Tibial nerve (tissue), 4 donors: Measurements from ENCODE around the gene SOX18.

Experiments used
- EP300 ChIP-seq, 2 donors: sonication (generic); formaldehyde crosslinking; IDR thresholded peaks; one replicate each; pipeline ENCODE4 v1.6.1; 2017; ENCODE audit warnings: antibody characterized with exemption in 2 of 2, mild to moderate bottlenecking in 1 of 2
- POLR2A ChIP-seq, 2 donors: fragments of 450-650 bp; IDR thresholded peaks; one replicate each; pipeline ENCODE4 v1.6.1; 2017; ENCODE audit warnings: antibody characterized with exemption in 2 of 2, mild to moderate bottlenecking in 2 of 2, moderate library complexity in 2 of 2
- TF ChIP-seq, protein P1 (sequence below), 5 experiments: fragments of 200-600 bp in 3 of 5; fragments of 450-650 bp in 2 of 5; sonication (generic) in 3 of 5; IDR thresholded peaks; one replicate each; pipeline ENCODE4 v1.5.1; 2016 to 2019; ENCODE audit warnings: antibody characterized with exemption in 5 of 5, mild to moderate bottlenecking in 3 of 5, moderate library complexity in 2 of 5

DNA sequence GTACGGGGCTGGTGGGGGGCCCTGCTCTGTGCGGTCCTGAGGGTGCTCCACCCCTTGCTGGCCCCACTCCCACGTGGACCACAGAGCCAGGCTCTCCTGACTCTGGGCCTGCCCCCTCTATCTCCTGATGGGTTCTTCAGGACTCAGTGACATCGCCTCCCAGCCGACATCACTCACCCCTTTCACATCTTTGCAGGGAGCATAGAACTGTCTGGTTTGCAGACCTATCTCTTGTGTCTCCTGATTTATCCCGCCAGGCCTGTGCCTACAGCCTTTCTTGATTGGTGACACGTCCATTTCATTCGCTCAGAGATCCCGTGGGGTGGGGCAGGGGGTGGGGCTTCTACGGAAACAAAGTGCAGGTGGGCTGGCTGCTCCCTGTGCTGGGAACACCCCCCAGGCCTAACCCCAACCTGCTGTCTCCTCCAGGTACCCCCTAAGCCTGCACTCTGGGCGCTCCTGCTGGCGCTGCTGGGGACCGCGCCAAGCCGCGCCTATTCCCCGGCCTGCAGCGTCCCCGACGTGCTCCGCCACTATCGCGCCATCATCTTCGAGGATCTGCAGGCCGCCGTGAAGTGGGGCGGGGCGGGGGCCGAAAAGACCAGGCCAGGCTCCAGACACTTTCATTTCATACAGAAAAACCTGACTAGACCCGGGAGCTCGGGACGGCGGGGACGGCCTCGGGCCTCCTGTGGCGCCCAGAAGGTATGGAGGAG, 11.8 kb downstream of the SOX18 start:
- TF ChIP-seq POLR2A (IDR thresholded peaks at IDR 0.05) (no peak), EP300 (IDR thresholded peaks at IDR 0.05) (no peak)
- TF ChIP-seq, protein P1, sequence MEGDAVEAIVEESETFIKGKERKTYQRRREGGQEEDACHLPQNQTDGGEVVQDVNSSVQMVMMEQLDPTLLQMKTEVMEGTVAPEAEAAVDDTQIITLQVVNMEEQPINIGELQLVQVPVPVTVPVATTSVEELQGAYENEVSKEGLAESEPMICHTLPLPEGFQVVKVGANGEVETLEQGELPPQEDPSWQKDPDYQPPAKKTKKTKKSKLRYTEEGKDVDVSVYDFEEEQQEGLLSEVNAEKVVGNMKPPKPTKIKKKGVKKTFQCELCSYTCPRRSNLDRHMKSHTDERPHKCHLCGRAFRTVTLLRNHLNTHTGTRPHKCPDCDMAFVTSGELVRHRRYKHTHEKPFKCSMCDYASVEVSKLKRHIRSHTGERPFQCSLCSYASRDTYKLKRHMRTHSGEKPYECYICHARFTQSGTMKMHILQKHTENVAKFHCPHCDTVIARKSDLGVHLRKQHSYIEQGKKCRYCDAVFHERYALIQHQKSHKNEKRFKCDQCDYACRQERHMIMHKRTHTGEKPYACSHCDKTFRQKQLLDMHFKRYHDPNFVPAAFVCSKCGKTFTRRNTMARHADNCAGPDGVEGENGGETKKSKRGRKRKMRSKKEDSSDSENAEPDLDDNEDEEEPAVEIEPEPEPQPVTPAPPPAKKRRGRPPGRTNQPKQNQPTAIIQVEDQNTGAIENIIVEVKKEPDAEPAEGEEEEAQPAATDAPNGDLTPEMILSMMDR (IDR thresholded peaks at IDR 0.05), result no peak
